HEK293T (cell line): ENCODE measurements around the gene ZBTB48.

Source experiments
- CTCF ChIA-PET: fragments of 350-600 bp; formaldehyde crosslinking; extraction: SDS; loops from one replicate; lab custom pipeline; 2021; ENCODE audit warnings: antibody characterized with exemption, inconsistent platforms; lab: Yijun Ruan, JAX
- POLR2A ChIA-PET: fragments of 350-600 bp; formaldehyde crosslinking; extraction: SDS; loops from one replicate; lab custom pipeline; 2020; ENCODE audit warnings: antibody characterized with exemption, inconsistent platforms; lab: Yijun Ruan, JAX
- DNase-seq: peaks from one replicate; pipeline ENCODE4 v3.0.0; 2012; ENCODE audit warnings: mixed read lengths; ENCODE audit errors: extremely low spot score
- ARNT ChIP-seq: fragments of 450-650 bp; IDR thresholded peaks from 2 replicates; pipeline ENCODE4 v1.6.1; 2017; ENCODE audit warnings: mild to moderate bottlenecking
- BHLHE40 ChIP-seq: fragments of 450-650 bp; IDR thresholded peaks from 2 replicates; pipeline ENCODE4 v1.6.1; 2016; ENCODE audit warnings: mild to moderate bottlenecking, moderate library complexity, borderline replicate concordance
- CTBP1 ChIP-seq: fragments of 450-650 bp; IDR thresholded peaks from 2 replicates; pipeline ENCODE4 v1.6.1; 2016; ENCODE audit warnings: borderline replicate concordance
- ELF4 ChIP-seq: fragments of 450-650 bp; IDR thresholded peaks from 2 replicates; pipeline ENCODE4 v1.6.1; 2017; ENCODE audit warnings: antibody characterized with exemption
- FOXA1 ChIP-seq: fragments of 450-650 bp; IDR thresholded peaks from 2 replicates; pipeline ENCODE4 v1.6.1; 2016; ENCODE audit warnings: mild to moderate bottlenecking
- FOXK2 ChIP-seq: fragments of 450-650 bp; IDR thresholded peaks from 2 replicates; pipeline ENCODE4 v1.6.1; 2016; ENCODE audit warnings: mild to moderate bottlenecking
- HDGF ChIP-seq: fragments of 450-650 bp; IDR thresholded peaks from 2 replicates; pipeline ENCODE4 v1.6.1; 2017; ENCODE audit warnings: antibody characterized with exemption, borderline replicate concordance
- L3MBTL2 ChIP-seq: fragments of 450-650 bp; conservative IDR thresholded peaks from 2 replicates; pipeline ENCODE4 v1.6.1; 2016; ENCODE audit warnings: mild to moderate bottlenecking
- LEF1 ChIP-seq: fragments of 450-650 bp; IDR thresholded peaks from 2 replicates; pipeline ENCODE4 v1.6.1; 2017; ENCODE audit warnings: mild to moderate bottlenecking, borderline replicate concordance
- NFRKB ChIP-seq: fragments of 450-650 bp; IDR thresholded peaks from 2 replicates; pipeline ENCODE4 v1.6.1; 2016; ENCODE audit warnings: mild to moderate bottlenecking, moderate library complexity
- SP1 ChIP-seq: fragments of 450-650 bp; IDR thresholded peaks from 2 replicates; pipeline ENCODE4 v1.6.1; 2017
- SUZ12 ChIP-seq: fragments of 450-650 bp; IDR thresholded peaks from 2 replicates; pipeline ENCODE4 v1.6.1; 2016; ENCODE audit warnings: mild to moderate bottlenecking
- TARDBP ChIP-seq: fragments of 450-650 bp; IDR thresholded peaks from 2 replicates; pipeline ENCODE4 v1.6.1; 2016
- ZNF384 ChIP-seq: fragments of 450-650 bp; IDR thresholded peaks from 2 replicates; pipeline ENCODE4 v1.6.1; 2016
- TF ChIP-seq, protein P1 (sequence below): fragments of 450-650 bp; IDR thresholded peaks from 2 replicates; pipeline ENCODE4 v1.6.1; 2016

ZBTB48 gene

DNA sequence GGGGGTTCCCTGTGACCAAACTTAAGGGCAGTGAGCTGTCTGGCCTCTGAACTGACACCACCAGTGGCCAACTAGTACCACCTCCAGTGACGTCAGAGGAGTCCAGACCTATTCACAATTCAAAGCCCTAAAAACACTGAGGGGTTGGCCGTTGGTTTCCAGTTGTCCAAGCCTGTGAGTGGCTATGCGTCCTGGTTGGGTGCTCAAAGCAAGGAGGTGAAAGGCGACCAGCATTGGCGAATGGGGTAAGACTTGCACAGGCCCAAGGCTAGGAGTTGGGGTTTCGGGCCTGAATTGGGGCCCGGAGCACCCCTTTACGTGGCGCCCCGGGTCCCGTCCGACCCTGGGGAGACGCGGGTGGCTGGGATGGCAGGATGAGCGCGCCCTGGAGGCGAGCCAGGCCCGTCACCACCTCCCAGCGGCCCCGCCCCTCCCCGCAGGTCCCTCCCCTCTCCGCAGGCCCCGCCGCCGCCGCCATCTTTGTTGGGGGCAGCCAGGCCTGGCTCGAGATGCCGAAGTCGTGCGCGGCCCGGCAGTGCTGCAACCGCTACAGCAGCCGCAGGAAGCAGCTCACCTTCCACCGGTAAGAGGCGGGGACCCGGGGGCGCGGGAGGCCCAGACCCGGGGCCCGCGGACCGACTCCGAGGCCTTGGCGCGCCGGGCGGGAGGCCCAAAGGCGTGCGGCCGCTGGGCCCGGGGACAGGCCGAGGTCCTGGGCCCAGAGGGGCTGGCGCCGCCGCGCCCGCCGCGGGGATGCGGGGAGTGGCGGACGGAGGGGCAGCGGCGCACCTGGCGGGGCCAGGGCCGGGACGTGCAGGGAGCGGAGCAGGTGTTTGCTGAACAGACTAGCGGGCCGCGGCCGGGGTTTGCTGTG, 45.2 kb downstream of the ZBTB48 start, which contains the start of gene THAP3:
Gene THAP3 (plus strand): TSS at position 159 of the 874 bp plus-strand sequence. CDS start 351 bp downstream, at position 510.
- ChIA-PET CTCF (interaction anchor here (1.0 kb wide), 1 partner anchor 13 kb away, joined by 5 read pairs; no protein-coding TSS in a partner anchor), POLR2A (interaction anchor here (0.7 kb wide), 1 partner anchor 47 kb away, joined by 3 read pairs; no protein-coding TSS in a partner anchor)
- peak; percentile 90 for DNase-seq
- TF ChIP-seq ARNT: no peak
- TF ChIP-seq TARDBP: no peak
- TF ChIP-seq LEF1: no peak
- TF ChIP-seq ELF4: no peak

GRCh38 chr1:6625584-6626149, 45.9 kb downstream of the ZBTB48 start:
- POLR2A ChIA-PET: no interaction called here
- DNase-seq: no peak
- CTCF ChIA-PET: interaction anchor here (0.8 kb wide), 1 partner anchor 9 kb away, joined by 3 read pairs; no protein-coding TSS in a partner anchor
- TF ChIP-seq, protein P1, sequence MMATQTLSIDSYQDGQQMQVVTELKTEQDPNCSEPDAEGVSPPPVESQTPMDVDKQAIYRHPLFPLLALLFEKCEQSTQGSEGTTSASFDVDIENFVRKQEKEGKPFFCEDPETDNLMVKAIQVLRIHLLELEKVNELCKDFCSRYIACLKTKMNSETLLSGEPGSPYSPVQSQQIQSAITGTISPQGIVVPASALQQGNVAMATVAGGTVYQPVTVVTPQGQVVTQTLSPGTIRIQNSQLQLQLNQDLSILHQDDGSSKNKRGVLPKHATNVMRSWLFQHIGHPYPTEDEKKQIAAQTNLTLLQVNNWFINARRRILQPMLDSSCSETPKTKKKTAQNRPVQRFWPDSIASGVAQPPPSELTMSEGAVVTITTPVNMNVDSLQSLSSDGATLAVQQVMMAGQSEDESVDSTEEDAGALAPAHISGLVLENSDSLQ: no peak
- TF ChIP-seq ARNT: no peak
- TF ChIP-seq SUZ12: no peak
- no peak for TF ChIP-seq SP1
- TF ChIP-seq NFRKB: no peak
- no peak for TF ChIP-seq FOXK2
- TF ChIP-seq ELF4: no peak
- no peak for TF ChIP-seq CTBP1
- no peak for TF ChIP-seq FOXA1
- TF ChIP-seq TARDBP: no peak
- no peak for TF ChIP-seq HDGF
- TF ChIP-seq LEF1: no peak
- no peak for TF ChIP-seq BHLHE40
- no peak for TF ChIP-seq ZNF384

DNA sequence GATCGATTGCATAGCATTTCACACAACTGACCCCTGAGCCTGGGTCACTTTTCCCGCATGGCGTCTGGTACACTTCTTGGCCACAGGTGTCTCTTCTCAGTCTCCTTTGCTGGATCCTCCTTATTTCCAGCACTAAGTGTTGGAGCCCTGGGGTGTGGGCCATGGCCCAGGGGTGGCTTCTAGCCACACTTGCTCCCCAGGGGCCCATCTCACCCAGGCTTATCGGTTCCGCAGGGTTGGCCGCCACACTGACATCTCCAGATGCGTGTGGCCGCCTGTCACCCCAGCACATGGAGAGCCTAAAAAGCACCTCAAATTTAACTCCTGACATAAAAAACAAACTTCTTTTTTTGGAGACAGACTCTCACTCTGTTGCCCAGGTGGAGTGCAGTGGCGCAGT, 47.2 kb downstream of the ZBTB48 start:
- TF ChIP-seq TARDBP (no peak), CTBP1 (no peak), BHLHE40 (no peak), NFRKB (no peak), SUZ12 (no peak), SP1 (no peak), FOXK2 (no peak), L3MBTL2 (no peak), HDGF (no peak)
- ChIA-PET CTCF (no interaction called here), POLR2A (no interaction called here)
- no peak for DNase-seq

DNA sequence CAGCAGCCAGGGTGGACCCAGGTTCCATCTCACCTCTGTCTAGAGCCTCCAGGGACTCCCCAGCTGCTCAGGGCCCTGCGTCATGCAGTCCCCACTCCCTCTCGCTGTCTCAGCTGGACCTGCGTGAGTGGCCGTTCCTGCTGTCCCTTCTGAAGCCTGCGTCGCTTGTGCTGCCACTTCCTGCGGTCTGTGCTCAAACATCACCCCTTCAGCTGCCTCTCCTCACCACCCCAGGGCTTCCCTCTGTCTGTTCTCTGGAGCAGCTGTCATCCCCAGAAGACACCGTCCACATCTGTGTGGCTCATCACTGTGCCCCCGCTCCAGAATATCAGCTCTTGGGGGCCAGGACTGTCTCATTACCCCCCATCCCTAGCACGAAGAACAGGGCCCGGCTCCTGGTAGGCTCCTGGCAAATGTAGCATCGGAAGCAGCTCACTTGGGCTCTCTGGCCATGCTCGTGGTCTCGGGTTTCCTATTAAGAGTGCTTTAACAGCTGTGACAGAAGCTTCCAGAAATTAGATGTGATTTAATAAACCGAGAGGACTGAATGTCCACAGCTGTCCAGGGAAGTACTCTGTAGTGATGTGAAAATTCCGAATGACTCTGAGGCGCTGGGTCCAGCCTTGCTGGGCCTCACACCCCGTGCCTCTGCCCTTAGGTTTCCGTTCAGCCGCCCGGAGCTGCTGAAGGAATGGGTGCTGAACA, 48.2 kb downstream of the ZBTB48 start:
- ChIA-PET POLR2A (interaction anchor here (1.0 kb wide), 1 partner anchor 48 kb away, joined by 3 read pairs; the partner anchor contains the start of gene ZBTB48), CTCF (no interaction called here)
- TF ChIP-seq CTBP1 (no peak), BHLHE40 (no peak), SP1 (no peak), FOXK2 (no peak), ARNT (no peak), ELF4 (no peak)
- TF ChIP-seq, protein P1: no peak
- DNase-seq: no peak

GRCh38 chr1:6628971-6629479, 49.2 kb downstream of the ZBTB48 start:
- POLR2A ChIA-PET: interaction anchor here (1.0 kb wide), 1 partner anchor 49 kb away, joined by 3 read pairs; the partner anchor contains the start of gene ZBTB48
- DNase-seq: no peak
- TF ChIP-seq SUZ12: no peak
- no peak for TF ChIP-seq ARNT
- no peak for TF ChIP-seq L3MBTL2
- no peak for TF ChIP-seq TARDBP
- TF ChIP-seq NFRKB: no peak
- TF ChIP-seq, protein P1: no peak
- CTCF ChIA-PET: no interaction called here

GRCh38 chr1:6630027-6630426, 50.2 kb downstream of the ZBTB48 start:
- CTCF ChIA-PET: interaction anchor here (0.6 kb wide), 2 partner anchors 55 to 283 kb away, joined by 3 read pairs; no protein-coding TSS in a partner anchor
- no peak for DNase-seq
- TF ChIP-seq SP1 (no peak), HDGF (no peak)
- POLR2A ChIA-PET: no interaction called here
